ENCODE data around the gene IL33.
"Not testable (repeated sequence)": the region's sequence is repeated elsewhere in the genome, so short reads cannot be mapped to it uniquely, and the experiment has no call there.

The IL33 gene

GRCh38 chr9:6215562-6215961 is at the start of gene IL33:
Gene IL33 (plus strand): TSS chr9:6215807. CDS start chr9:6241695, 25,888 bp downstream.
- DNase-seq (ENCODE audit: insufficient read length, low spot score), result no peak
- TF ChIP-seq CTCF (IDR thresholded peaks at IDR 0.05; ENCODE audit: insufficient read depth, missing control alignments), result no peak
- no peak for FAIRE-seq

GRCh38 chr9:6171667-6172066 is 43.9 kb upstream of the IL33 start:
- no peak for DNase-seq (ENCODE audit: insufficient read length, low spot score)
- TF ChIP-seq CTCF (IDR thresholded peaks at IDR 0.05; ENCODE audit: insufficient read depth, missing control alignments), result no peak
- no peak for FAIRE-seq

- TF ChIP-seq CTCF (IDR thresholded peaks at IDR 0.05; ENCODE audit: insufficient read depth, missing control alignments), result no peak
- DNase-seq (ENCODE audit: insufficient read length, low spot score) (no peak), FAIRE-seq (no peak)
These were observed 41.7 kb upstream of the IL33 start for GRCh38 chr9:6173914-6174313.

GRCh38 chr9:6182549-6183226 is 32.9 kb upstream of the IL33 start:
- FAIRE-seq; DNase-seq (ENCODE audit: insufficient read length, low spot score): not testable (repeated sequence)

GRCh38 chr9:6183227-6183551 is 32.4 kb upstream of the IL33 start:
- FAIRE-seq, result no peak
- TF ChIP-seq CTCF (IDR thresholded peaks at IDR 0.05; ENCODE audit: insufficient read depth, missing control alignments), result no peak
- DNase-seq (ENCODE audit: insufficient read length, low spot score), result no peak

GRCh38 chr9:6183627-6184026 is 32.0 kb upstream of the IL33 start:
- FAIRE-seq, result no peak
- no peak for TF ChIP-seq CTCF (IDR thresholded peaks at IDR 0.05; ENCODE audit: insufficient read depth, missing control alignments)
- DNase-seq (ENCODE audit: insufficient read length, low spot score), result no peak

- TF ChIP-seq CTCF (IDR thresholded peaks at IDR 0.05; ENCODE audit: insufficient read depth, missing control alignments), result no peak
- FAIRE-seq (no peak), DNase-seq (ENCODE audit: insufficient read length, low spot score) (no peak)
These were observed 30.6 kb upstream of the IL33 start for GRCh38 chr9:6184749-6185645.

All from D721Med (cell line).